Limb (tissue), 2 donors: ENCODE data around the gene POM121.
"Not testable (repeated sequence)": the region's sequence is repeated elsewhere in the genome, so short reads cannot be mapped to it uniquely, and the experiment has no call there.

Source experiments
- DNase-seq, 2 donors: peaks; one replicate each; pipeline ENCODE4 v3.0.0-alpha.2; 2016; ENCODE audit errors: extremely low spot score in 2 of 2

The POM121 gene

DNA sequence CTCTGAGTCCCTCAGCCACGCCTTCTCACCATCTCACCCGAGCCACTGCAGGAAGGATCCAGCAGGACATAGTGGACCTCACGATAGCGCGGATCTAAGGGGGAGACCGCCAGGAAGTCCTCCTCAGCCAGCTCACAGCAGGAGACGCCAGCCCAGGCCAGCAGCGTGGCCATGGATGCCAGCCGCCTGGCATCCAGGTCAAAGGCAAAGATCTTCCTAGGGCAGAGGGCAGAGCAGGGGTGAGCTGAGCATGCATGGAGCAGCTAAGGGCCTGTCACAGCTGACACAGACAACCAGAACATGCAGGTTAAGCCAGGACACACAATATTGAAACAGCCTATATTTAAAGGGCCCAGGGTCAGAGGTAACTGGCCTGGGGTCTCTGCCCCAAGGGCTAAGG, 24.4 kb downstream of the POM121 start:
- DNase-seq = not testable (repeated sequence)

DNA sequence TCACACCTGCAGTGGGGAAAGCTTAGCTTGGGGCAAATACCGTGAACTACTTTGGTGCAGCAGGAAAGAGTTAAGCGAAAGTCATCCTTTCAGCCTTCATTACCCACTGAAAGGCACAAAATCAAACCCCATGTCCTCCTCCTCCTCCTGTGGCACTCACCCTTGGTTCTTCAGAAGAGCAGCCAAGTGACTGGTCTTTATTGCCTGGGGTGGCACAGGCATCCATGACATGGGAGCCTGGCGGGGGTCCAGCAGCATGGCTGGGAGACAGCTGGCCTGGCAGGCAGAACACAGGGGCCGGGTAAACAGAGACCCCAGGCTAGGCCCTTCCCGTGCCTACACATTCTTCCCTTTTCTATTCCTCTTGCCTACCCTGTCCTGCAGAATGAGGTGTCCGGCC, 24.8 kb downstream of the POM121 start:
- DNase-seq = peak in 1 of 2 donors; percentile 1

- not testable (repeated sequence) for DNase-seq
These were observed 25.5 kb downstream of the POM121 start for GRCh38 chr7:72950432-72950831.

- not testable (repeated sequence) for DNase-seq
These were observed 29.1 kb downstream of the POM121 start for GRCh38 chr7:72953901-72954562.

GRCh38 chr7:72954563-72955198, 29.8 kb downstream of the POM121 start:
- DNase-seq = not testable (repeated sequence)

GRCh38 chr7:72960029-72960428, 35.1 kb downstream of the POM121 start:
- not testable (repeated sequence) for DNase-seq

GRCh38 chr7:72960626-72961345, 35.9 kb downstream of the POM121 start:
- not testable (repeated sequence) for DNase-seq

DNA sequence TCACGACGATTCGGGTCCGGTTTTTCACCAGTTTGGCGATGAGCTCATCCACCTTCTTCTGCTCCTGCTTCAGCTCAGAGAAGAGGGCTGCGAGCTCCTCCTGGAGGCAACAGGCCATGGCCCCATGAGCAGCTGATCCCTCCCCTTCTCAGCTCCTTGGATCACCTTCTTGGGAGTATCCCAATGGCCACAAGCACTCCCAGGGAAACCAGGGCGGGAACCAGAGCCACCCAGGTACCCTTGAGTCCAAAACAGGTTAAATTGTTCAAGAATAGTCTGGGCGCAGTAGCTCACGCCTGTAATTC, 36.4 kb downstream of the POM121 start:
- DNase-seq = not testable (repeated sequence)

GRCh38 chr7:72963056-72963455, 38.2 kb downstream of the POM121 start:
- DNase-seq = not testable (repeated sequence)

GRCh38 chr7:72965186-72965975, 40.5 kb downstream of the POM121 start:
- DNase-seq = not testable (repeated sequence)

DNA sequence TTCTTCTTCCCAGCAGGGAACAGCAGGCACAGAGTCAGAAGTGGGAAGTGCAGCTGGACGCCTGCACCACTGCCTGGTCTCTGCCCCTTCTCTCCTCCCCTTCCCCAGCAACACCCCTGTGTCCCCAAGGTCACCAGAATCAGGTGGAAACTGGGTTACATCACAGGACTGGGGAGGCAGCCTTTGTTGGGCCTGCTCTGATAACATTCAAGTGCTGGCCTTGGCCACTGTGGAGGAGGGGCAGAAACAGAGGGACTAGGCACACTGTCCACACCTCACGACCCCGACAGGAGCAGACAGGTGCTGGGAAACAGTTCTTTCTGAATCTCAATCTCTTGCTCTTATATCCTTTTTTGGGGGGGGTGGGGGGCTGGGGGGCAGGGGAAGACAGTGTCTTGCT, 42.0 kb downstream of the POM121 start:
- DNase-seq = not testable (repeated sequence)

- not testable (repeated sequence) for DNase-seq
These were observed 44.2 kb downstream of the POM121 start, which contains the start of gene TRIM74 for GRCh38 chr7:72968980-72969516. Gene TRIM74 (minus strand): TSS chr7:72969466. CDS start chr7:72966157, 3,309 bp downstream.

DNA sequence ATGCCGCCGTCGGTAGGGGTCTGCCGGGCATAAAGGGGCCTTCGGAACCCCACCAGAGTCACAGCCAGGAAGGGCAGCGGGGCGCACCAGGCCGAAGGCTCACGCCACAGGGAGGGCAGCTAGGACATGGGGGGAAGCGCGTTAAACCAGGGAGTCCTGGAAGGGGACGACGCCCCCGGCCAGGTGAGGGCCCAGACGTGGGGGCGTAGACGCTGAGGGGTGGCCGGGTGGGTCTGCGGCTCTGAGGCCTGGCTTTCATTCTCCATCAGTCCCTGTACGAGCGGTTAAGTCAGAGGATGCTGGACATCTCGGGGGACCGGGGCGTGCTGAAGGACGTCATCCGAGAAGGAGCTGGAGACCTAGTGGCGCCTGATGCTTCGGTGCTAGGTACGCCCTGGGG, 44.8 kb downstream of the POM121 start:
- not testable (repeated sequence) for DNase-seq

- not testable (repeated sequence) for DNase-seq
These were observed 46.6 kb downstream of the POM121 start for GRCh38 chr7:72971505-72971904.

GRCh38 chr7:72974781-72975180, 49.9 kb downstream of the POM121 start:
- DNase-seq = not testable (repeated sequence)

DNA sequence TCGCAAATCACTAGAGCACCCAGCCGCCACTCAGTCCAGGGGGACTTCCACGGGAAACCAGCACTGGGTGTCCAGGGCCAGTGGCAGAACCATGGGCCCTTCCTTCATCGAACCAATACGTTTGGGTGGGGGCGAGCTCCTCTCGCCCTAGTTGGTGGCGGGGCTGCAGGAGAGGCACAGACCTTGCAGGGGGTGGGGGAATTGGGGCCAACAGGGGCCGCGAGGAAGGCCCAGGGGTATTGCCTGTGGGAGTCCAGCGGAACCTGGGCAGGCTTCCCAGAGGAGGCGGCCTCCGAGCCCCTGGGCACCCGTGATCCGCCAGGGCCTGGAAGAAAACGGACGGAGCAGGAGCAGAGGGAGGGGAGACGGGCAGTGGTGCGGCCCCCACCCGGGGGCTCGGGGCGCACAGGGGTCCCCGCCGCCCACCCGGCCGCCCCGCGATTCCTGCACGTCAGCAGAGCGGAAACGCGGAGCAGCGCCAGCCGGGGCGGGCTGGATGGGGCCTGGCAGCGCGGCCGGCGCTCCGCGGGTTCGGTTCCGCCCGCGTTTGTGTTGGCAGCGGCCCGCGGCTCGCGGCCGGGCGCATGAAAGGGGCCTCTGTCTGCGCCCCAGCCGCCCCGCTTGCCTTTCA, 50.9 kb downstream of the POM121 start:
- DNase-seq = peak in 1 of 2 donors; percentile 45

DNA sequence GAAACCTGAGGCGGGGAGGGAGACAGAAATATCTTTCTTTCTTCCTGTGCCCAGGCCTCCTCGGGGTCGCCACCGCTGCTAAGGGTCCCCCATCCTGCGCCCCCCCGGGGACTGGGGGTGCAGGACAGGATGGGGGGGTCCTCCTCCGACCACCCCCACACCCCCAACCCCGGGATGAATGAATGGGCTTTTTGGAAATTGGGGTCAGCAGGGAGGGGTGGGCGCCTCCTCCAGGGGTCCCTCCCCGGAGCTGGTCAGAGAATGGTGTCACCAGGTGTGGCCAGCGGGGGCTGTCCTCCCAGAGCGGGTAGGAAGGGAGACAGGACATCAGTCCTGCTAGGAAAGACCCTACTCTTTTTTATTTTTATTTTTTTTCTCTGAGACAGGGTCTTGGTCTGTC, 51.5 kb downstream of the POM121 start:
- not testable (repeated sequence) for DNase-seq

DNA sequence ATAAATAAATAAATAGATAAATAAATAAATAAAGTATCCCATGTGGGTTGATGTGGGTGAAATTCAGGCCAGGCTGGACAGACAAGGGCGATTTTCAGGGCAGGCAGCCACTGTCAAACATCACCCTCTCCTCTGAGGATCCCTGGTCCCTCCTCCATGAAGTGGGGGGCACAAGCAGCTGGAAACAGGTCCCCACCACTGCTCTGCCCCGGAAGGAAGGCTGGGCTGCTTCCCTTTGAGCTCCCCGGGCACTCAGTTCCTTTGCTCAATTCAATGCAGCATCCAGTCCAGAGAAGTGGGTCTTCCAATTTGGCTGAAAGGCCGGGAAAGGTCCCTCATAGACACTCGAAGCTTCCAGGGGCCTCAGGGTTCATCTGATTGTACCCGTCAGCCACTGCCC, 55.5 kb downstream of the POM121 start:
- DNase-seq = not testable (repeated sequence)

GRCh38 chr7:72982084-72982483, 57.2 kb downstream of the POM121 start:
- DNase-seq = not testable (repeated sequence)

GRCh38 chr7:72990146-72990913, 65.4 kb downstream of the POM121 start:
- not testable (repeated sequence) for DNase-seq
